ENCODE measurements around the gene C20orf173. TPM values are rescaled to one million over a fixed set of nuclear protein-coding genes. Genes with fewer than 3 reads are reported as not detected.

C20orf173 gene
- total and polyA plus RNA-seq, 11 donors, result not detected

DNA sequence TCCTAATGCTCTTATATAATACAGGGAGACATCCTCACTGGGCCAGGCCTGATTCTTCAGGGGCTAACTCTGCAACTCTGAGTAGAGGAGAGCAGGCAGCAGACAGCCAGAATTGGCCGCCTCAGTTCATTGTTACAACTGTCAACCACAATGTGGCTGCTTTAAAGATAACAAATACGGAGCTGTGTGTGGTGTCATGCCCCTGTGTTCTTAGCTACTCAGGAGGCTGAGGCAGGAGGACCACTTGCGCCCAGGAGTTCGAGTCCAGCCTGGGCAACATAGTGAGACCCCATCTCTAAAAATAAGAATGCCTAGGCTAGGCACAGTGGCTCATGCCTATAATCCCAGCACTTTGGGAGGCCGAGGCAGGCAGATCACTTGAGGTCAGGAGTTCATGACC lies 39.7 kb downstream of the C20orf173 start:
- intact Hi-C loops (cut with DNase I), result no loop called here
- H3K9me3 ChIP-seq, result no peaks in the 10 kb centered on the region
- DNase-seq (no peak), ATAC-seq (no peak)
- WGBS, 4 donors, result 93 to 98% (median 95%) methylated on average over 4 to 5 of the region's 5 CpGs
- H3K27me3 ChIP-seq, result no peaks in the 10 kb centered on the region
- peaks cover 0 to 91% (median 60%) of the 10 kb centered on the region in 9 donors for H3K36me3 ChIP-seq
- peak overlapping the region in 1 of 12 donors; percentile 67 for H3K4me3 ChIP-seq
- H3K27ac ChIP-seq, result no peak overlapping the region
- TF ChIP-seq, protein P1, sequence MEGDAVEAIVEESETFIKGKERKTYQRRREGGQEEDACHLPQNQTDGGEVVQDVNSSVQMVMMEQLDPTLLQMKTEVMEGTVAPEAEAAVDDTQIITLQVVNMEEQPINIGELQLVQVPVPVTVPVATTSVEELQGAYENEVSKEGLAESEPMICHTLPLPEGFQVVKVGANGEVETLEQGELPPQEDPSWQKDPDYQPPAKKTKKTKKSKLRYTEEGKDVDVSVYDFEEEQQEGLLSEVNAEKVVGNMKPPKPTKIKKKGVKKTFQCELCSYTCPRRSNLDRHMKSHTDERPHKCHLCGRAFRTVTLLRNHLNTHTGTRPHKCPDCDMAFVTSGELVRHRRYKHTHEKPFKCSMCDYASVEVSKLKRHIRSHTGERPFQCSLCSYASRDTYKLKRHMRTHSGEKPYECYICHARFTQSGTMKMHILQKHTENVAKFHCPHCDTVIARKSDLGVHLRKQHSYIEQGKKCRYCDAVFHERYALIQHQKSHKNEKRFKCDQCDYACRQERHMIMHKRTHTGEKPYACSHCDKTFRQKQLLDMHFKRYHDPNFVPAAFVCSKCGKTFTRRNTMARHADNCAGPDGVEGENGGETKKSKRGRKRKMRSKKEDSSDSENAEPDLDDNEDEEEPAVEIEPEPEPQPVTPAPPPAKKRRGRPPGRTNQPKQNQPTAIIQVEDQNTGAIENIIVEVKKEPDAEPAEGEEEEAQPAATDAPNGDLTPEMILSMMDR (IDR thresholded peaks at IDR 0.05), result no peak
- no peak for TF ChIP-seq POLR2A (IDR thresholded peaks at IDR 0.05)
- peaks cover 0 to 26% (median 0%) of the 10 kb centered on the region in 12 donors for H3K4me1 ChIP-seq

DNA sequence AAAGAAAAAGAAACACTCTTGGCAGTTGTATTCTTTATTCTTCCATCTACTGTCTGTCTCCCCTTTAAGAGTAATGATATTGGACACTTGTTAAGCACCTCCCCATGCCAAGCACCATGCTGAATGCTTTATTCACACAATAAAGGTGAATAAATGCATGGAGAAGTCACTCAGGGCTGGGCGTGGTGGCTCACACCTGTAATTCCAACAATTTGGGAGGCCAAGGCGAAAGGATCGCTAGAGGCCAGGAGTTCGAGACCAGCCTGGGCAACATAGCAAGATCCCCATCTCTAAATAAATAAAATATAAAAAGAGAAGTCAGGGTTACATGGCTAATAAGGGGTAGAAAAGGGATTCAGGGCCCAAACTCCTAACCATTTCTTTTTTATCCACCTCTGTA lies 42.0 kb downstream of the C20orf173 start:
- DNase-seq (no peak), ATAC-seq (no peak)
- Histone ChIP-seq H3K4me1 (peaks cover 0 to 26% (median 0%) of the 10 kb centered on the region in 12 donors), H3K27me3 (no peaks in the 10 kb centered on the region), H3K9me3 (peaks cover 0 to 11% (median 0%) of the 10 kb centered on the region in 12 donors), H3K36me3 (peaks cover 0 to 89% (median 53%) of the 10 kb centered on the region in 9 donors), H3K27ac (no peak overlapping the region), H3K4me3 (no peak overlapping the region)
- intact Hi-C loops (cut with DNase I), result no loop called here
- no peak for TF ChIP-seq POLR2A (IDR thresholded peaks at IDR 0.05)
- TF ChIP-seq, protein P1 (IDR thresholded peaks at IDR 0.05), result no peak
- WGBS, 4 donors, result 97 to 100% (median 98%) methylated on average over 4 of the region's 4 CpGs

DNA sequence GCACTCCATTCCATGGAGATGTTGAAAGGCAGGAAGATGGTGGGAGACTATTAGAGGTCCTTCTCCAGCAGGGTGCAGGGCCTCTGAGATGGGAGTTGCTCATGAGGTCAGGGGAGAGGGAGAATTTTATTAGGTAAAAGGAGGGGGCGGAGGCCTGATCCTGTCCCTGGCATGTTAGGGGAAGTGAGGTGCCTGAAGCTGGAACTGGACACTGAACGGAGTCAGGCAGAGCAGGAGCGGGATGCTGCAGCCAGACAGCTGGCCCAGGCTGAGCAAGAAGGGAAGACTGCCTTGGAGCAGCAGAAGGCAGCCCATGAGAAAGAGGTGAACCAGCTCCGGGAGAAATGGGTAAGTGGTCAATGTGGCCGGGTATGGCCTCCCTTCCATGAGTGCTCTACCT lies 49.7 kb downstream of the C20orf173 start:
- WGBS, 4 donors, result 96 to 100% (median 97%) methylated on average over 5 of the region's 5 CpGs
- intact Hi-C loops (cut with DNase I), result no loop called here
- TF ChIP-seq, protein P1 (IDR thresholded peaks at IDR 0.05), result no peak
- no peak for TF ChIP-seq POLR2A (IDR thresholded peaks at IDR 0.05)
- Histone ChIP-seq H3K9me3 (peaks cover 0 to 11% (median 0%) of the 10 kb centered on the region in 12 donors), H3K4me3 (no peak overlapping the region), H3K27me3 (no peaks in the 10 kb centered on the region), H3K36me3 (peaks cover 2 to 94% (median 85%) of the 10 kb centered on the region in 9 donors), H3K4me1 (no peaks in the 10 kb centered on the region), H3K27ac (no peak overlapping the region)
- DNase-seq (no peak), ATAC-seq (no peak)

GRCh38 chr20:35478804-35479472 lies 50.5 kb downstream of the C20orf173 start:
- H3K9me3 ChIP-seq, result peaks cover 0 to 7% (median 0%) of the 10 kb centered on the region in 12 donors
- peaks cover 2 to 93% (median 85%) of the 10 kb centered on the region in 9 donors for H3K36me3 ChIP-seq
- H3K4me1 ChIP-seq, result no peaks in the 10 kb centered on the region
- ATAC-seq (no peak), DNase-seq (no peak)
- intact Hi-C loops (cut with DNase I), result no loop called here
- H3K27ac ChIP-seq, result no peak overlapping the region
- TF ChIP-seq POLR2A (IDR thresholded peaks at IDR 0.05), result no peak
- TF ChIP-seq, protein P1 (IDR thresholded peaks at IDR 0.05), result no peak
- no peak overlapping the region for H3K4me3 ChIP-seq
- 84 to 87% (median 85%) methylated on average over 13 to 16 of the region's 16 CpGs for WGBS, 4 donors
- no peaks in the 10 kb centered on the region for H3K27me3 ChIP-seq

Other genes with a start within 250 kb of the C20orf173 start
- 10 to 100 TPM; 27.5 to 65.0 (median 42.1) TPM for gene EIF6, start 244.9 kb downstream of the C20orf173 start, total RNA-seq
- 100 to 1,000 TPM in 1 of 2 donors, 10 to 100 TPM in 1; 32.8 to 150 TPM for gene EIF6, start 244.9 kb downstream of the C20orf173 start, polyA plus RNA-seq
- not detected for gene FAM83C, start 237.2 kb downstream of the C20orf173 start, total RNA-seq
- not detected for gene FAM83C, start 237.2 kb downstream of the C20orf173 start, polyA plus RNA-seq
- gene UQCC1, start 117.7 kb downstream of the C20orf173 start, total RNA-seq, result 100 to 1,000 TPM in 4 of 9 donors, 10 to 100 TPM in 5; 56.4 to 132 (median 96.9) TPM
- 10 to 100 TPM; 50.1 to 98.8 TPM for gene UQCC1, start 117.7 kb downstream of the C20orf173 start, polyA plus RNA-seq
- 1 to 10 TPM in 1 of 9 donors, under 1 TPM in 2, not detected in 6; 0.12 to 1.1 (median 0.24) TPM for gene GDF5, start 91.4 kb downstream of the C20orf173 start, total RNA-seq
- under 1 TPM in 1 of 2 donors, not detected in 1; 0.14 TPM for gene GDF5, start 91.4 kb downstream of the C20orf173 start, polyA plus RNA-seq
- 10 to 100 TPM; 11.6 to 21.4 (median 15.4) TPM for gene CEP250, start 74.1 kb downstream of the C20orf173 start, total RNA-seq
- 10 to 100 TPM; 11.4 to 13.0 TPM for gene CEP250, start 74.1 kb downstream of the C20orf173 start, polyA plus RNA-seq
- gene ERGIC3, start 12.4 kb upstream of the C20orf173 start, total RNA-seq, result 100 to 1,000 TPM in 5 of 9 donors, 10 to 100 TPM in 4; 83.9 to 152 (median 101) TPM
- 100 to 1,000 TPM in 1 of 2 donors, 10 to 100 TPM in 1; 69.8 to 120 TPM for gene ERGIC3, start 12.4 kb upstream of the C20orf173 start, polyA plus RNA-seq
- 1 to 10 TPM; 1.1 to 6.8 (median 4.5) TPM for gene SPAG4, start 86.2 kb upstream of the C20orf173 start, total RNA-seq
- gene SPAG4, start 86.2 kb upstream of the C20orf173 start, polyA plus RNA-seq, result 1 to 10 TPM; 4.3 to 6.9 TPM
- gene CPNE1, start 135.2 kb upstream of the C20orf173 start, total RNA-seq, result 10 to 100 TPM; 25.7 to 75.6 (median 56.1) TPM
- gene CPNE1, start 135.2 kb upstream of the C20orf173 start, polyA plus RNA-seq, result 10 to 100 TPM; 37.8 to 55.4 TPM
- gene RBM12, start 135.2 kb upstream of the C20orf173 start, total RNA-seq, result 10 to 100 TPM; 15.8 to 61.7 (median 44.4) TPM
- gene RBM12, start 135.2 kb upstream of the C20orf173 start, polyA plus RNA-seq, result 10 to 100 TPM in 1 of 2 donors, 1 to 10 TPM in 1; 7.4 to 26.4 TPM
- gene NFS1, start 169.7 kb upstream of the C20orf173 start, total RNA-seq, result 10 to 100 TPM; 38.1 to 67.5 (median 58.3) TPM
- gene NFS1, start 169.7 kb upstream of the C20orf173 start, polyA plus RNA-seq, result 10 to 100 TPM; 27.4 to 59.9 TPM
- gene ROMO1, start 169.8 kb upstream of the C20orf173 start, total RNA-seq, result 100 to 1,000 TPM; 120 to 591 (median 174) TPM
- 100 to 1,000 TPM; 241 to 534 TPM for gene ROMO1, start 169.8 kb upstream of the C20orf173 start, polyA plus RNA-seq
- gene RBM39, start 212.6 kb upstream of the C20orf173 start, total RNA-seq, result 100 to 1,000 TPM in 7 of 9 donors, 10 to 100 TPM in 2; 72.6 to 147 (median 112) TPM
- gene RBM39, start 212.6 kb upstream of the C20orf173 start, polyA plus RNA-seq, result 100 to 1,000 TPM in 1 of 2 donors, 10 to 100 TPM in 1; 90.4 to 165 TPM
- gene PHF20, start 242.4 kb upstream of the C20orf173 start, total RNA-seq, result 10 to 100 TPM; 26.4 to 47.0 (median 36.5) TPM
- 10 to 100 TPM; 25.8 to 48.9 TPM for gene PHF20, start 242.4 kb upstream of the C20orf173 start, polyA plus RNA-seq

All from heart left ventricle (tissue), 16 donors.